ENCODE data around the gene ITFG2.

DNA sequence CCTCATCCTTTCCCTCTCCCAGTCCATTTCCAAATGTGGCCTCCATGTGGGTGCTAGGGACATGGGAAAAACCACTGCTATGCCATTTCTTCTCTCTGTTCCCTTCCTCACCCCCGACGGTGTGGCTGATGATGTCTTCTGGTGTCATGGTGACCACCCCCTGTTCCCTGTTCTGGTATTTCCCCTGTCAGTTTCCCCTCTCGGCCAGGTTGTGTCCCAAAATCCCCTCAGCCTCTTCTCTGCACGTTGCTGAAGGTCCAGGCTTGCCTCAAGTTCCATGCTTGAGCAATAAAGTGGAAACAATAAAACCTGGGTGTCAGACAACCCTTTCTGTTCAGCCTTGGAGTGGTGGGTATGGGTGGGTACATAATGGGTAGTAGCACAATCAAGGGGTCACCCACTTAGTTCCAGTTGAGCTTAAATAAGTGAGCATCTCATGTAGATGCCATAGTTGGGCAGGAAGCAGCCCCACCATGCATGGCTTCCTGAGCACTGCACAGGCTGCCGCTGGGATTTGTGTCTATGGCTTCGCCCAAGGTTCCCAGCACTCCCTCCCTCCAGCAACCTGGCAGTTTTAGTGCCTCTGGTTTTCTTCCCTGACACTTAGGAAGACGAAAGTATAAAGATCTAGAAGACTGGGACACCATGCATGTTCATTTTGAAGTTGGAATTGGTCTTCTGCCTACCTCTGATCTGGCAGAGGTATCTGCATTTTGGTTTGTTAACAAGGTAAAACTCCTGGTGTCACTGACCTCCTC is 8.7 kb upstream of the ITFG2 start:
- TF ChIP-seq EZH2phosphoT487 (IDR thresholded peaks at IDR 0.05; ENCODE audit: low read depth, severe bottlenecking, unreplicated experiment), result no peak
- no peak for TF ChIP-seq CTCF (IDR thresholded peaks at IDR 0.05; ENCODE audit: poor library complexity)

All from hepatocyte (in vitro differentiated cells).